Hippocampal formation (tissue), 2 donors: ENCODE data around the gene IL1F10.
"Not testable (repeated sequence)": the region's sequence is repeated elsewhere in the genome, so short reads cannot be mapped to it uniquely, and the experiment has no call there.

Source experiments
- DNase-seq, 2 donors: peaks; one replicate each; lab custom pipeline; 2025; lab: John Stamatoyannopoulos, UW

IL1F10 gene

GRCh38 chr2:113081488-113082210 is 13.9 kb downstream of the IL1F10 start:
- no peak for DNase-seq

GRCh38 chr2:113083296-113083695 is 15.5 kb downstream of the IL1F10 start:
- DNase-seq, result no peak

- no peak for DNase-seq
These were observed 16.7 kb downstream of the IL1F10 start for GRCh38 chr2:113084249-113085000.

- no peak for DNase-seq
These were observed 17.8 kb downstream of the IL1F10 start for GRCh38 chr2:113085542-113085941.

GRCh38 chr2:113088213-113088992 is 20.6 kb downstream of the IL1F10 start:
- no peak for DNase-seq

- DNase-seq, result peak in 1 of 2 donors; percentile 1
These were observed 22.1 kb downstream of the IL1F10 start for GRCh38 chr2:113089916-113090315.

GRCh38 chr2:113091231-113091896 is 23.6 kb downstream of the IL1F10 start:
- no peak for DNase-seq

GRCh38 chr2:113092864-113093612 is 25.3 kb downstream of the IL1F10 start:
- no peak for DNase-seq

GRCh38 chr2:113093613-113093977 is 25.8 kb downstream of the IL1F10 start:
- no peak for DNase-seq

- DNase-seq, result not testable (repeated sequence)
These were observed 28.5 kb downstream of the IL1F10 start for GRCh38 chr2:113096306-113096705.

- DNase-seq, result not testable (repeated sequence)
These were observed 29.3 kb downstream of the IL1F10 start for GRCh38 chr2:113096842-113097618.

- no peak for DNase-seq
These were observed 30.3 kb downstream of the IL1F10 start for GRCh38 chr2:113098041-113098440.

- DNase-seq, result no peak
These were observed 30.8 kb downstream of the IL1F10 start for GRCh38 chr2:113098532-113098931.

GRCh38 chr2:113102133-113102532 is 34.4 kb downstream of the IL1F10 start:
- no peak for DNase-seq

GRCh38 chr2:113103277-113103676 is 35.5 kb downstream of the IL1F10 start:
- no peak for DNase-seq

- DNase-seq, result no peak
These were observed 36.4 kb downstream of the IL1F10 start for GRCh38 chr2:113104054-113104611.

GRCh38 chr2:113105047-113105785 is 37.4 kb downstream of the IL1F10 start:
- DNase-seq, result no peak

GRCh38 chr2:113111121-113111520 is 43.4 kb downstream of the IL1F10 start:
- DNase-seq, result no peak

- DNase-seq, result no peak
These were observed 44.1 kb downstream of the IL1F10 start for GRCh38 chr2:113111823-113112287.
